ENCODE results near the gene MAP3K1. TPM values are rescaled to one million over a fixed set of nuclear protein-coding genes. Genes with fewer than 3 reads are reported as not detected.

MAP3K1 gene
- total and polyA plus RNA-seq, 9 of the 15 experiments (the other 6 are each of a cell fraction or from before 2014, with no cell fraction given) = 3.9 to 13.9 (median 7.5) TPM

GRCh38 chr5:56918054-56918453, 102.7 kb downstream of the MAP3K1 start:
- H3K4me1 ChIP-seq (replicated peaks in 1 of 2; ENCODE audit: control insufficient read depth in 2 of 2, insufficient read depth in 2 of 2, low read length in 2 of 2) = no peaks in the 10 kb centered on the region
- no peak overlapping the region for H3K4me3 ChIP-seq
- H3K4me2 ChIP-seq (ENCODE audit: insufficient read depth, low read length) = no peak overlapping the region
- intact Hi-C loops (cut with micrococcal nuclease) = no loop called here
- TF ChIP-seq POLR2A (conservative IDR thresholded peaks at IDR 0.05) (0 out of 2 replicates have a peak, but pooled peaks have one; percentile 36), FOXM1 (IDR thresholded peaks at IDR 0.05; ENCODE audit: low read depth) (no peak), FOXM1 (CRISPR knock-in tag; IDR thresholded peaks at IDR 0.05; ENCODE audit: low read depth) (no peak)
- no TSS peak for BruUV-seq (replicated peaks)
- in situ Hi-C loops (cut with MboI) = no loop called here
- no peak overlapping the region for H3K9ac ChIP-seq (ENCODE audit: insufficient read depth in 1 of 2, low read depth in 2 of 2, low read length in 2 of 2)
- H3K79me2 ChIP-seq (ENCODE audit: control insufficient read depth, insufficient read depth, low read length) = no peaks in the 10 kb centered on the region
- no peaks in the 10 kb centered on the region for H3K27me3 ChIP-seq (ENCODE audit: control insufficient read depth in 2 of 2, insufficient read depth in 2 of 2, low read length in 2 of 2)
- DNase-seq (ENCODE audit: extremely low read depth in 1 of 4, low spot score in 3 of 4) (no peak), FAIRE-seq (no peak), ATAC-seq (peak; percentile 63)
- H3K36me3 ChIP-seq (ENCODE audit: control insufficient read depth, insufficient read depth, low read length) = peaks cover 36% of the 10 kb centered on the region
- H2AFZ ChIP-seq (ENCODE audit: low read depth, low read length) = no peak overlapping the region
- H3K9me1 ChIP-seq (ENCODE audit: control insufficient read depth, insufficient read depth, low read length) = no peaks in the 10 kb centered on the region
- no peak overlapping the region for H3K27ac ChIP-seq (ENCODE audit: extremely low read depth, low read depth, low read length)
- H3K9me3 ChIP-seq (replicated peaks; ENCODE audit: control insufficient read depth, insufficient read depth, low read depth, low read length) = 0 out of 2 replicates have a peak, but pooled peaks cover 3% of the 10 kb centered on the region
- CTCF ChIA-PET (ENCODE audit: low intra/inter-chr PET ratio) = no interaction called here
- no peaks in the 10 kb centered on the region for H4K20me1 ChIP-seq (replicated peaks; ENCODE audit: control insufficient read depth, insufficient read depth, low read length)
- 78% methylated on average over 2 of the region's 2 CpGs for WGBS (ENCODE audit: insufficient coverage, low coverage, missing lambda C conversion rate)
- POLR2A ChIA-PET = interaction anchor here (0.7 to 3.9 kb wide), 5 partner anchors 8 to 352 kb away, joined by 3 to 21 read pairs (median 4); partner anchors contain the start of gene SETD9

- H3K27me3 ChIP-seq (ENCODE audit: control insufficient read depth in 2 of 2, insufficient read depth in 2 of 2, low read length in 2 of 2) = no peaks in the 10 kb centered on the region
- FAIRE-seq = peak; percentile 32
- TF ChIP-seq MLX (CRISPR knock-in tag; conservative IDR thresholded peaks at IDR 0.05) (no peak), MEF2A (IDR thresholded peaks at IDR 0.05; ENCODE audit: control insufficient read depth, low read depth, low read length) (no peak), KLF16 (IDR thresholded peaks at IDR 0.05) (no peak), POLR2G (IDR thresholded peaks at IDR 0.05; ENCODE audit: low read depth, low read length) (no peak), CEBPG (CRISPR knock-in tag; IDR thresholded peaks at IDR 0.05) (no peak), CEBPG (tag; conservative IDR thresholded peaks at IDR 0.05 in 1 of 2, IDR thresholded peaks at IDR 0.05 in 1 of 2) (peak in 1 of 2 experiments; percentile 72; a peak in 2 of 4 replicates), GTF2E2 (tag; IDR thresholded peaks at IDR 0.05) (no peak), ATF7 (IDR thresholded peaks at IDR 0.05) (no peak), CEBPB (tag; IDR thresholded peaks at IDR 0.05) (peak; percentile 62)
- H3K36me3 ChIP-seq (ENCODE audit: control insufficient read depth, insufficient read depth, low read length) = peaks cover 49% of the 10 kb centered on the region
- in situ Hi-C loops (cut with MboI) = no loop called here
- no peaks in the 10 kb centered on the region for H3K4me1 ChIP-seq (replicated peaks in 1 of 2; ENCODE audit: control insufficient read depth in 2 of 2, insufficient read depth in 2 of 2, low read length in 2 of 2)
- H2AFZ ChIP-seq (ENCODE audit: low read depth, low read length) = no peak overlapping the region
- no peak overlapping the region for H3K4me2 ChIP-seq (ENCODE audit: insufficient read depth, low read length)
- intact Hi-C loops (cut with micrococcal nuclease) = no loop called here
- no peaks in the 10 kb centered on the region for H3K9me1 ChIP-seq (ENCODE audit: control insufficient read depth, insufficient read depth, low read length)
- BruUV-seq (replicated peaks) = TSS peak; percentile 16
- CTCF ChIA-PET (ENCODE audit: low intra/inter-chr PET ratio) = no interaction called here
- H3K79me2 ChIP-seq (ENCODE audit: control insufficient read depth, insufficient read depth, low read length) = no peaks in the 10 kb centered on the region
- POLR2A ChIA-PET = interaction anchor here (1.3 to 3.9 kb wide), 2 partner anchors 10 to 68 kb away, joined by 3 to 21 read pairs; partner anchors contain the start of gene SETD9
- no peak for ATAC-seq
- no peak for DNase-seq (ENCODE audit: extremely low read depth in 1 of 4, low spot score in 3 of 4)
- no peak overlapping the region for H3K9ac ChIP-seq (ENCODE audit: insufficient read depth in 1 of 2, low read depth in 2 of 2, low read length in 2 of 2)
- H3K9me3 ChIP-seq (replicated peaks; ENCODE audit: control insufficient read depth, insufficient read depth, low read depth, low read length) = 0 out of 2 replicates have a peak, but pooled peaks cover 3% of the 10 kb centered on the region
- H4K20me1 ChIP-seq (replicated peaks; ENCODE audit: control insufficient read depth, insufficient read depth, low read length) = no peaks in the 10 kb centered on the region
- 86% methylated on average over 1 of the region's 1 CpG for WGBS (ENCODE audit: insufficient coverage, low coverage, missing lambda C conversion rate)
- no peak overlapping the region for H3K4me3 ChIP-seq
- no peak overlapping the region for H3K27ac ChIP-seq (ENCODE audit: extremely low read depth, low read depth, low read length)
Observed at GRCh38 chr5:56919942-56920662, 104.8 kb downstream of the MAP3K1 start.
